Esophagus squamous epithelium (tissue), 5 donors: ENCODE data around the gene CDYL. TPM values are rescaled to one million over a fixed set of nuclear protein-coding genes. Genes with fewer than 3 reads are reported as not detected.
"Not testable (repeated sequence)": the region's sequence is repeated elsewhere in the genome, so short reads cannot be mapped to it uniquely, and the experiment has no call there.

ENCODE experiments used
- DNase-seq: peaks from one replicate; lab custom pipeline; 2025; lab: John Stamatoyannopoulos, UW
- H3K27ac ChIP-seq, 4 donors: fragments of 200-600 bp; sonication (generic); one replicate each; pipeline ENCODE4 v1.5.1; 2016 to 2019; ENCODE audit warnings: mild to moderate bottlenecking in 1 of 4
- H3K27me3 ChIP-seq, 4 donors: fragments of 200-600 bp; sonication (generic); 1 replicate in 3 of 4; 2 replicates in 1 of 4; pipeline versions ENCODE4 v1.5.1 to v1.6.0; 2017 to 2021; ENCODE audit warnings: antibody characterized with exemption in 1 of 4
- H3K36me3 ChIP-seq, 3 donors: fragments of 200-600 bp; sonication (generic); one replicate each; pipeline ENCODE4 v1.5.1; 2016 to 2019
- H3K4me1 ChIP-seq, 3 donors: fragments of 200-600 bp; sonication (generic); one replicate each; pipeline ENCODE4 v1.5.1; 2017 to 2019
- H3K4me3 ChIP-seq, 4 donors: fragments of 200-600 bp; sonication (generic); 1 replicate in 3 of 4; 2 replicates in 1 of 4; pipeline ENCODE4 v1.5.1; 2016 to 2019; ENCODE audit warnings: mild to moderate bottlenecking in 2 of 4, moderate library complexity in 1 of 4
- H3K9me3 ChIP-seq, 3 donors: fragments of 200-600 bp; sonication (generic); one replicate each; pipeline ENCODE4 v1.5.1; 2016 to 2019
- CTCF ChIP-seq, 6 experiments: fragments of 450-650 bp in 4 of 6; fragments of 200-600 bp in 2 of 6; sonication (generic) in 2 of 6; IDR thresholded peaks; one replicate each; pipeline ENCODE4 v1.5.1; 2016 to 2019; ENCODE audit warnings: antibody characterized with exemption in 6 of 6, mild to moderate bottlenecking in 4 of 6, moderate library complexity in 4 of 6
- POLR2A ChIP-seq, 4 donors: fragments of 450-650 bp; IDR thresholded peaks; one replicate each; pipeline ENCODE4 v1.6.1; 2017; ENCODE audit warnings: antibody characterized with exemption in 4 of 4, mild to moderate bottlenecking in 4 of 4, moderate library complexity in 3 of 4
- WGBS, 2 donors: methylation state at CpG; one replicate each; pipeline ENCODE4 v1.1.5; 2018; 5-methylcytosine and 5-hydroxymethylcytosine counted together
- intact Hi-C: fragments of 100-400 bp; cut with DNase I; formaldehyde crosslinking; loops from one replicate; pipeline ENCODE4 v1.15.0; 2022
- total RNA-seq, 4 donors: library from RNA; depleted of rRNA; stranded (reverse); fragments of >200 nt; gene quantifications; one replicate each; pipeline ENCODE4 v1.1.0, GENCODE V29; 2016
- donor health status: DM: yes; HTN: yes; CAD: no.

The CDYL gene
- total RNA-seq, 4 donors from 2014 or later: 15.2 to 43.5 (median 19.6) TPM

- intact Hi-C loops: no loop called here
Measured at GRCh38 chr6:4820704-4821276, 44.6 kb downstream of the CDYL start.

GRCh38 chr6:4822476-4822875 lies 46.3 kb downstream of the CDYL start:
- intact Hi-C loops: no loop called here
- Histone ChIP-seq H3K36me3 (no peaks in the 10 kb centered on the region), H3K27ac (no peak overlapping the region), H3K4me3 (no peak overlapping the region), H3K9me3 (peaks cover 0 to 11% (median 8%) of the 10 kb centered on the region in 3 donors), H3K4me1 (peaks cover 0 to 5% (median 0%) of the 10 kb centered on the region in 3 donors), H3K27me3 (no peaks in the 10 kb centered on the region)
- TF ChIP-seq POLR2A (IDR thresholded peaks at IDR 0.05) (no peak), CTCF (IDR thresholded peaks at IDR 0.05) (no peak)
- no peak for DNase-seq
- 82 to 94% methylated on average over 1 of the region's 1 CpG for WGBS, 2 donors

More at GRCh38 chr6:4820704-4821276, 44.6 kb downstream of the CDYL start:
- Histone ChIP-seq H3K4me1 (peaks cover 0 to 15% (median 0%) of the 10 kb centered on the region in 3 donors), H3K27me3 (no peaks in the 10 kb centered on the region), H3K27ac (no peak overlapping the region), H3K4me3 (no peak overlapping the region), H3K36me3 (no peaks in the 10 kb centered on the region), H3K9me3 (no peaks in the 10 kb centered on the region)
- no peak for DNase-seq
- TF ChIP-seq CTCF (IDR thresholded peaks at IDR 0.05): no peak
- TF ChIP-seq POLR2A (IDR thresholded peaks at IDR 0.05): no peak
- WGBS, 2 donors: 59 to 62% methylated on average over 5 of the region's 5 CpGs

- Histone ChIP-seq H3K4me3 (no peak overlapping the region), H3K27ac (no peak overlapping the region), H3K36me3 (no peaks in the 10 kb centered on the region), H3K4me1 (no peaks in the 10 kb centered on the region), H3K27me3 (no peaks in the 10 kb centered on the region), H3K9me3 (peaks cover 0 to 42% (median 19%) of the 10 kb centered on the region in 3 donors)
- intact Hi-C loops: no loop called here
- WGBS, 2 donors: 88 to 96% methylated on average over 3 of the region's 3 CpGs
- DNase-seq: no peak
- no peak for TF ChIP-seq CTCF (IDR thresholded peaks at IDR 0.05)
- no peak for TF ChIP-seq POLR2A (IDR thresholded peaks at IDR 0.05)
Measured at GRCh38 chr6:4828187-4828698, 52.0 kb downstream of the CDYL start.

GRCh38 chr6:4829089-4829488 lies 52.9 kb downstream of the CDYL start:
- Histone ChIP-seq H3K4me3 (no peak overlapping the region), H3K27ac (no peak overlapping the region), H3K4me1 (no peaks in the 10 kb centered on the region), H3K27me3 (no peaks in the 10 kb centered on the region), H3K36me3 (no peaks in the 10 kb centered on the region), H3K9me3 (peaks cover 0 to 42% (median 19%) of the 10 kb centered on the region in 3 donors)
- DNase-seq: no peak
- no peak for TF ChIP-seq POLR2A (IDR thresholded peaks at IDR 0.05)
- no peak for TF ChIP-seq CTCF (IDR thresholded peaks at IDR 0.05)
- intact Hi-C loops: no loop called here

DNA sequence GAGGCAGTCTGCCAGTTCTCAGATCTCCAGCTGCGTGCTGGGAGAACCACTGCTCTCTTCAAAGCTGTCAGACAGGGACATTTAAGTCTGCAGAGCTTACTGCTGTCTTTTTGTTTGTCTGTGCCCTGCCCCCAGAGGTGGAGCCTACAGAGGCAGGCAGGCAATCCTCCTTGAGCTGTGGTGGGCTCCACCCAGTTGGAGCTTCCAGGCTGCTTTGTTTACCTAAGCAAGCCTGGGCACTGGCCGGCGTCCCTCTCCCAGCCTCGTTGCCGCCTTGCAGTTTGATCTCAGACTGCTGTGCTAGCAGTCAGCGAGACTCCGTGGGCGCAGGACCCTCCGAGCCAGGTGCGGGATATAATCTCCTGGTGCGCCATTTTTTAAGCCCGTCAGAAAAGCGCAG lies 59.3 kb downstream of the CDYL start:
- H3K4me1 ChIP-seq, DNase-seq, H3K36me3 ChIP-seq, H3K9me3 ChIP-seq, H3K27me3 ChIP-seq, intact Hi-C loops, H3K4me3 ChIP-seq, H3K27ac ChIP-seq: not testable (repeated sequence)
- WGBS, 2 donors: 100% methylated on average over 7 of the region's 13 CpGs; no CpG with 5 or more reads in 1 of the 2 donors
